GM21786 (cell line): ENCODE results near the gene PEF1.

Experiments
- ATAC-seq: cut with Tn5 transposase; IDR thresholded peaks from one replicate; pipeline ENCODE4 v1.9.1; 2021; ENCODE audit not compliant: unreplicated experiment

The PEF1 gene

GRCh38 chr1:31633117-31633516 is 11.6 kb downstream of the PEF1 start:
- no peak for ATAC-seq

DNA sequence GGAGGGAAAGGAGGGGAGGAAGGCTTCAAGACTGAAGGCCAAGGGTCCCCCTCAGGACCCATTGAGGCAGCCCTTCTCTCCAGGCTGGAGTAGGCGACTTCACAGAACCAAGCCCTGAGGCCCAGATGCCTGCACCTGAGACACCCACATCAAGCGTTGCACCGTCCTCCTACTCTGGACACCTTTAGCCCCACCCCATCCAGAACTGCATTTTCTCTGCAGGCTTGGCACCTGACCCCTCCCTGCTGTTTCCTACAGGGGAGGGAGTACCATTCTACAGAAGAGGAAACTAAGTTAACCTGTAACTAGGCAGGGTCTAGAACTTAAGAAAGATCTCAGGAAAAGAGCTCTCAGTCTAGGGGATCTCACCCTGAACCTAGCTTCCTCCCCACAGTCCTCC is 12.0 kb downstream of the PEF1 start:
- ATAC-seq = no peak

DNA sequence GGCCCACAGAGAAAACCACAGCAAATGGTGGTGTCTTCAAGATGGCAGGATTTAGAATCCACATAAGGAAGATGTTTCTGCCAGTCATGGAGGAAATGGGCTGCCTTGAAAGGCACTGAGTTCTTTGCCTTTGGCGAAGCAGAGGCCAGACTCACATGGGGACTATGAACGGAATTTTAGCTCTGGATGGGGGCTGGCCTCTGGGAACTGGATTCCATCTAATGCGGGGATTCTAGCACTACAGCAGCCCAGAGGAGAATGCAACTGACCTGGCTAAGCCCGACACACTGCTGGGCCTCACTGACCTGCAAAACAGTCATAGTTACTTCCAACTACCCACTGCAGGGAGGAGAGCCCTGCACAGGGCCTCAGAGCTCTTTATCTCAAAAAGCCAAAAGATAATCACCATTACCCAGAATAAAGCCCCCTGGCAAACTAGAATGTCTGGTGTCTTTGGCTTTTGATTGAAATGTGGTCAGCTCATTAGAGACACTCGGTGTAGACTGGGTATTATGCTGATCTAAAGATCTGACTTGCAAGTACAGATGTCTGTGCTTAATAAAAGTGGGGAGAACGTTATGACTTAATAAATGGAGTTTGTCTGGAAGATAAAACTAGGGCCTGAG is 15.6 kb downstream of the PEF1 start:
- ATAC-seq = no peak

GRCh38 chr1:31627930-31628559 is 16.6 kb downstream of the PEF1 start:
- no peak for ATAC-seq

DNA sequence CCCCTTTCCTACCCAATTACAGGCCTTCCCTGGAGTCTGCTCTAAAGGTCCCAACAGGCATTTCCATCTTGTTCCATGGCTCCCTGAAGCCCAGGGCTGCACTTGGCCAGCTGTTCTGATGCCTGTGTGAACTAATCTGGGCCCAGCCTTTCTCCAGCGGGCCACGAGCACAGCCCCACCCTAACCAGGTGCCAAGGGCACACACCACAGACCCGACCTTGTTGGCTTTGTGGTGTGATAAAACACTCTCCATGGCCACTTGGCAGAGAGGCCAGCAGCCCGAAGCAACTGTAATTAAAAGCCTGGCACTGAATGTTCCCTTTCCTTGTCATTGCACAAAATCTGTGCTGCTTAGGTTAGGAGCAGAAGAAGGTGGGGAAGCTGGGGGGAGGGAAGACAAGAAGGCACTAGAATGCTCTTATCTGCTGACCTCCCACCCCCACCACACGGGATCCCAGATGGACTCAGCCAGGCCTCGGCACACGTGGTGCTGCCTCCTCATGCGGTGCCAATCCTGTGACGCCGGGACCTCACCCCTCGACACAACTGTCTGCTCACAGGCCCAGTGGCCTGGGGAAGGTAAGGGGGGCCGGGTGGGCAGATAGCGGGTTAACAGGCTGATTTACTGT is 17.3 kb downstream of the PEF1 start:
- no peak for ATAC-seq

DNA sequence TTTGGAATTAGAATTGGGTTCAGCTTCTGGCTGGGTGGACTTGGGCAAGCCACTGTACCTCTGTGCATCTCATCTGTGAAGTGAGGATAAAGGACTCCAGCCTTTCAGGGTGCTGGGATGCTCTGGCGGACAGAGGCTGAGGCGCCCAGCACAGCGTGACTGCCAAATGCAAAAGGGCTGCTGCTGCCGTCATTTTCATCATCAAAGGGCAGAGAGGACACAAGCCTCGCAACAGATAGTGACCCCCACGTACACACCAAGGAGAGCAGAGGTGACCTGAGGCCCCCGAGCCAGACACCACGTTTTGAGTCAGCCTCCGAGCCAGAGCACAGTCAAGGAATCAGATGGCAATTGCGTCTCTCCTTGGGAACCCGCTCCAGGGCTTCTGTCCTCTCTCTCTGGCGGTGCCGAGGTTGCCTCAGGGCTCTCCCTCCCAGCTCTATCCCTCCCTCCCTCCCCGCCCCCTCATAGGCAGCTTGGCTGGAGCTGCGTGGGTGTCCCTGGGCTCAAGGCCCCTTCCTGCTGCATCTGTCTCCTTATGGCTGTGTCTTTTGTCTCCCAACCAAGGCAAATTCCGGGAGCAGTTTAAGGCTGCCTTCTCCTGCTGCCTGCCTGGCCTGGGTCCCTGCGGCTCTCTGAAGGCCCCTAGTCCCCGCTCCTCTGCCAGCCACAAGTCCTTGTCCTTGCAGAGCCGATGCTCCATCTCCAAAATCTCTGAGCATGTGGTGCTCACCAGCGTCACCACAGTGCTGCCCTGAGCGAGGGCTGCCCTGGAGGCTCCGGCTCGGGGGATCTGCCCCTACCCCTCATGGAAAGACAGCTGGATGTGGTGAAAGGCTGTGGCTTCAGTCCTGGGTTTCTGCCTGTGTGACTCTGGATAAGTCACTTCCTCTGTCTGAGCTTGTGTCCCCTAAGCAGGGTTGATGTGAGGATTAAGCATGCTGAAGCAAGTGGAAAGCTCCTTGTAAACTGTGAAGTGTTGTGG is 18.2 kb downstream of the PEF1 start:
- ATAC-seq = no peak

- no peak for ATAC-seq
Observed at GRCh38 chr1:31625561-31626222, 19.0 kb downstream of the PEF1 start.

DNA sequence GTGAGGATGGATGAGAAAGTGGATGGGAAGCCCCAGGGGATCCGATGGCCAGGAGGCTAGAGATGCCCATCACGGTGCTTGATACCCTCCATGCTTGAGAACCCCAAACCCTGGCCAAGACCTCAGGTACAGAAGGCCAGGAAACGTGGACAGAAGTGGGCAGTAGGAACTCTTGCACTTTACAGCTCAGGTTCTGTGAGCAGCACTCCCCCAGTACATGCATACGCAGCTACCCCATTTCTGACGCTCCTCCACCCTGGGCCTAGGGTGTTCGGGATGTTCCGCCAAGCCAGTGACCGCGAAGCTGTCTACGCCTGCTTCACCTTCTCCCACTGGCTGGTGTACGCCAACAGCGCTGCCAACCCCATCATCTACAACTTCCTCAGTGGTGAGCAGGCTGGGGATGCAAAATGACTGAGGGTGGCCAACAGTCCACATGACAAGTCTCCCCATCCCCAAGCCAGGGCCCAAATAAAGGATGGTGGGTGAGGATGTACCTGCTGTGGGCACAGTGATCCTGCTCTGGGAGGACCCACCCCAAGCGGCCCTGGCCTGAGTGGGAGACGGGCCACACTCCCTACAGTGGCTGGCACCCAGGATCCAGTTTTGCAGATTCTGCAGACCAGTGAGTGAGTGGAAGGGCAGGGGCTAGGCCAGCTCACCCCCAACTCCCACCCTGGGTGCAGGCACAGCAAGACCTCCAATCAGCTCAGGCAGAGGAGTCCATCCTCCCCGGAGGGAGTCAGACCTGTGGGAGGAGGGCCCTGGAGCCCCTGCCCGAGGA is 19.8 kb downstream of the PEF1 start:
- ATAC-seq = no peak

GRCh38 chr1:31624309-31624708 is 20.4 kb downstream of the PEF1 start:
- no peak for ATAC-seq

GRCh38 chr1:31623365-31623764 is 21.3 kb downstream of the PEF1 start:
- ATAC-seq = no peak

- ATAC-seq = no peak
Observed at GRCh38 chr1:31621847-31622730, 22.6 kb downstream of the PEF1 start.

- ATAC-seq = no peak
Observed at GRCh38 chr1:31621498-31621820, 23.2 kb downstream of the PEF1 start.

DNA sequence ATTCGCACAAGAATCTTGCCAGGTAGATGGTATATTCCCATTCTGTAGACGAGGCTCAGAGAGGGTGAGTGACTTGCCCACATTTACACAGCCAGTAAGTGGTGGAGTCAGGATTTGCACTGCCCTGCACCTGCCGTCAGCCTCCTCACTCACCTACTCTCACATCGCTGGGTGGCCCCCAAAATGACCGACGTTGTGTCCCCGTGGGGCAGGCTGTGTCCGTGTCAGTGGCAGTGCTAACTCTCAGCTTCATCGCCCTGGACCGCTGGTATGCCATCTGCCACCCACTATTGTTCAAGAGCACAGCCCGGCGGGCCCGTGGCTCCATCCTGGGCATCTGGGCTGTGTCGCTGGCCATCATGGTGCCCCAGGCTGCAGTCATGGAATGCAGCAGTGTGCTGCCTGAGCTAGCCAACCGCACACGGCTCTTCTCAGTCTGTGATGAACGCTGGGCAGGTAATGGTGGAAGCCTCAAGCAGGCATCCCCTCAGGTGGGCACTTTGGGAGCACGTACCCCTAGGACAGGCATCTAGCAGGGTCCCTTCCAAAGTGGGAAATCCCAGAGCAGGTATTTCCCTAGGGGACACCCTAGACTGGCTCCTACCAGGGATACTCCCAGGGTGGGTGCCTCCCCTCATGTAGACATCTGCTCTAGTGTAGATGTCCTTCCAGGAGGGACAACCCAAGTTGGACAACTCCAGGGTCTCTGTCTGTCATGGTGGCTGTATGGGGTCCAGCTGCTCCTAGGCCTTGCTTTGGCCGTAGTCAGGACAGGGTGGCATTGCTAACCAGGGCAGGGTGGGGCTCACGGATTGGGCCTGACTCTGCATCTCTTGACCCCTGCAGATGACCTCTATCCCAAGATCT is 23.8 kb downstream of the PEF1 start:
- ATAC-seq = no peak

DNA sequence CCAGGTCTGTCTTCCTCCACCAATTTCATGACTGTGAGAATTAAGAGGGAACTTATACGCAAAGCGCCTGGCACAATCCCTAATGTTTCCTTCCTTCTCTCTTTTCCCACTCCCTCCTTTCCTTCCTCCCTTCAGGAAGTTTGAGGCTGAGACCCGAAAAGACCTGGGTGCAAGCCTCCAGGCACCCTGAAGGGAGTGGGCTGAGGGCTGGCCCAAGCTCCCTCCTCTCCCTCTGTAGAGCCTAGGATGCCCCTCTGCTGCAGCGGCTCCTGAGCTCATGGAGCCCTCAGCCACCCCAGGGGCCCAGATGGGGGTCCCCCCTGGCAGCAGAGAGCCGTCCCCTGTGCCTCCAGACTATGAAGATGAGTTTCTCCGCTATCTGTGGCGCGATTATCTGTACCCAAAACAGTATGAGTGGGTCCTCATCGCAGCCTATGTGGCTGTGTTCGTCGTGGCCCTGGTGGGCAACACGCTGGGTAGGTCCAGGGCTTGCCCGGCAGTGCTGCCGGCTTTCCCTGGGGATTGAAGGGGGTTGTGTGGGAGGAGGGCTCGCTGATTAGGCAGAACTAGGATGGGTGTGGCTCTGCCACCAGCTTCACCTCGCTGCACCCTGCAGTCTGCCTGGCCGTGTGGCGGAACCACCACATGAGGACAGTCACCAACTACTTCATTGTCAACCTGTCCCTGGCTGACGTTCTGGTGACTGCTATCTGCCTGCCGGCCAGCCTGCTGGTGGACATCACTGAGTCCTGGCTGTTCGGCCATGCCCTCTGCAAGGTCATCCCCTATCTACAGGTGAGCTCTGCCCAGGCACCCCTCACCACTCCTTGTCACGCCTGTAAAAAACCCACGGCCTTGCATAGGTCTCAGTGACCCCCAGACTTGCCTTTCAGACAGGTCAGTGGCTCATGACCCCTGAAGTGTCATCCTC is 25.5 kb downstream of the PEF1 start:
- no peak for ATAC-seq

- ATAC-seq = no peak
Observed at GRCh38 chr1:31617916-31618746, 26.5 kb downstream of the PEF1 start.

- ATAC-seq = no peak
Observed at GRCh38 chr1:31617218-31617915, 27.3 kb downstream of the PEF1 start, which contains the start of gene HCRTR1. Gene HCRTR1 (plus strand): TSS chr1:31617689. CDS start chr1:31619193, 1,504 bp downstream.
